Left renal pelvis (tissue), 4 donors: Measurements from ENCODE around the gene CDH18. TPM values are rescaled to one million over a fixed set of nuclear protein-coding genes. Genes with fewer than 3 reads are reported as not detected.

Experiments used
- DNase-seq, 4 donors: peaks; one replicate each; pipeline ENCODE4 v3.0.0-alpha.2; 2013; ENCODE audit warnings: low read depth in 4 of 4, low spot score in 3 of 4
- polyA plus RNA-seq, 4 donors: library from polyadenylated mRNA; unstranded; fragments of 120-200 nt; gene quantifications; one replicate each; pipeline ENCODE4 v1.2.1, GENCODE V29; 2013; ENCODE audit not compliant: insufficient read length in 4 of 4

The CDH18 gene
- 1 to 10 TPM in 2 of 4 donors, under 1 TPM in 2; 0.43 to 1.2 (median 1.0) TPM for polyA plus RNA-seq

- peak in 1 of 4 donors; percentile 14 for DNase-seq
Measured at GRCh38 chr5:19987612-19988361, at the start of gene CDH18. TSS of gene CDH18 (minus strand) at chr5:19988200. CDS start at chr5:19838986, 149,214 bp downstream.

GRCh38 chr5:20034717-20035116 lies 46.7 kb upstream of the CDH18 start:
- DNase-seq, result no peak

GRCh38 chr5:20033881-20034280 lies 45.9 kb upstream of the CDH18 start:
- DNase-seq, result no peak

- DNase-seq, result no peak
Measured at GRCh38 chr5:20032896-20033295, 44.9 kb upstream of the CDH18 start.

- no peak for DNase-seq
Measured at GRCh38 chr5:20030125-20030524, 42.1 kb upstream of the CDH18 start.

- no peak for DNase-seq
Measured at GRCh38 chr5:20029266-20029665, 41.3 kb upstream of the CDH18 start.

GRCh38 chr5:20028506-20028905 lies 40.5 kb upstream of the CDH18 start:
- no peak for DNase-seq

GRCh38 chr5:20023686-20024180 lies 35.7 kb upstream of the CDH18 start:
- no peak for DNase-seq

- no peak for DNase-seq
Measured at GRCh38 chr5:20020247-20020646, 32.2 kb upstream of the CDH18 start.

GRCh38 chr5:20017021-20017420 lies 29.0 kb upstream of the CDH18 start:
- DNase-seq, result no peak

- no peak for DNase-seq
Measured at GRCh38 chr5:20000416-20000815, 12.4 kb upstream of the CDH18 start.

- no peak for DNase-seq
Measured at GRCh38 chr5:19988457-19988856, 457 bp upstream of the CDH18 start.

- no peak for DNase-seq
Measured at GRCh38 chr5:19986806-19987205, 1.2 kb downstream of the CDH18 start.

- DNase-seq, result no peak
Measured at GRCh38 chr5:19986031-19986619, 1.9 kb downstream of the CDH18 start.

GRCh38 chr5:19978476-19978875 lies 9.5 kb downstream of the CDH18 start:
- no peak for DNase-seq

- no peak for DNase-seq
Measured at GRCh38 chr5:19977099-19977498, 10.9 kb downstream of the CDH18 start.

- DNase-seq, result no peak
Measured at GRCh38 chr5:19975795-19976194, 12.2 kb downstream of the CDH18 start.

- DNase-seq, result no peak
Measured at GRCh38 chr5:19960451-19960850, 27.5 kb downstream of the CDH18 start.

- DNase-seq, result no peak
Measured at GRCh38 chr5:19959830-19960384, 28.1 kb downstream of the CDH18 start.

GRCh38 chr5:19950897-19951296 lies 37.1 kb downstream of the CDH18 start:
- DNase-seq, result no peak

GRCh38 chr5:19940192-19940591 lies 47.8 kb downstream of the CDH18 start:
- DNase-seq, result no peak

GRCh38 chr5:19930451-19930850 lies 57.5 kb downstream of the CDH18 start:
- no peak for DNase-seq
